HEK293T (cell line): ENCODE measurements around the gene SNX19.

Source experiments
- ARNT ChIP-seq: fragments of 450-650 bp; IDR thresholded peaks from 2 replicates; pipeline ENCODE4 v1.6.1; 2017; ENCODE audit warnings: mild to moderate bottlenecking
- FOXM1 ChIP-seq: fragments of 450-650 bp; IDR thresholded peaks from 2 replicates; pipeline ENCODE4 v1.6.1; 2017; ENCODE audit warnings: mild to moderate bottlenecking, borderline replicate concordance
- TARDBP ChIP-seq: fragments of 450-650 bp; IDR thresholded peaks from 2 replicates; pipeline ENCODE4 v1.6.1; 2016

DNA sequence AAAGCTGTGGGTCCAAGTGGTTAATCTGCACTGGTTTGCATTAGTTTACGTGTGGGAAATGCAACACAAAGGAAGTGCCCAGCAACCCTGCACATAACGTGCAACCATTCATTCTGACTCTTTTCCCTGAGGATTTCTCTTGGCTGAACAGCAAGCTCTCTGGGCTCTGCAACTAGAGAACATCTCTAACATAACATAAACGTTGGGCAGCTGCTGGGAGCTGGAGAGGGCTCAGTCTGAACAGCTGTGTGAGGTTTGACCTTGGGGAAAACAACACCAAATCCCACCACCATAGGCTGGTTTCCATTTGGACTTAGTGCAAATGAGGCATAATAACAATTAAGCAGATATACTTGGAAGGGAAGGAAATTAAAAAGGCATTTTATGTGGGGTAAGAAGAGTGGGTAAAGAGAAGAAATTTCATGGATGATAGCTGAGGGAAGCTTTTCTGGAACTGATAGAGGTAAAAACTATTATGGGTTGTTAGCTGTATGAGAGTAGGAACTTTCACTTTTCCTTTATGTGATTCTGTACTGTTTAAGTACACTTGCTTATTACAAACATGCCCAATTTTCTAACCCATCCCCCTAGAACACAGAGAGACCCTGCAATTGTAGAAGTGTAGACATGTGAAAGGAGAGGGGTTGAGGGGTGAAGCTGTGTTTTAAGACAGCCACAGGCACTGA lies 76.2 kb downstream of the SNX19 start:
- no peak for TF ChIP-seq ARNT
- no peak for TF ChIP-seq TARDBP
- no peak for TF ChIP-seq FOXM1
